WTC11 (cell line): ENCODE measurements around the gene SMAD2. TPM values are rescaled to one million over a fixed set of nuclear protein-coding genes. Genes with fewer than 3 reads are reported as not detected.

ENCODE experiments used
- ATAC-seq: fragments of 200-7000 bp; cut with Tn5 transposase; 2 replicates; pipeline ENCODE4 v1.10.0; 2021; ENCODE audit warnings: mild to moderate bottlenecking, moderate library complexity
- CTCF ChIA-PET: fragments of 300-600 bp; sonication (Branson Sonifier 250); formaldehyde crosslinking; loops from one replicate; lab custom pipeline; 2021; ENCODE audit warnings: antibody characterized with exemption; lab: Charles Lee
- POLR2A ChIA-PET: fragments of 350-600 bp; sonication (Branson Sonifier 250); formaldehyde crosslinking; loops from one replicate; lab custom pipeline; 2021; ENCODE audit warnings: antibody characterized with exemption; lab: Charles Lee
- DNase-seq: peaks from one replicate; pipeline ENCODE4 v3.0.0; 2021; ENCODE audit warnings: low spot score
- H3K27ac Mint-ChIP-seq: 2 replicates; pipeline ENCODE4 v1.8.0; 2021; ENCODE audit warnings: mixed read lengths
- H3K27me3 Mint-ChIP-seq: 2 replicates; pipeline ENCODE4 v1.8.0; 2021; ENCODE audit warnings: low read depth, mild to moderate bottlenecking, moderate library complexity, mixed read lengths
- H3K36me3 Mint-ChIP-seq: 2 replicates; pipeline ENCODE4 v1.8.0; 2021; ENCODE audit warnings: mixed read lengths
- H3K4me1 Mint-ChIP-seq: 2 replicates; pipeline ENCODE4 v1.8.0; 2022; ENCODE audit warnings: mixed read lengths
- H3K4me3 Mint-ChIP-seq: 2 replicates; pipeline ENCODE4 v1.8.0; 2021; ENCODE audit warnings: mild to moderate bottlenecking, moderate library complexity, mixed read lengths
- H3K9me3 Mint-ChIP-seq: 2 replicates; pipeline ENCODE4 v1.8.0; 2021; ENCODE audit warnings: mixed read lengths
- CREM ChIP-seq: sonication (generic); formaldehyde crosslinking; IDR thresholded peaks from 2 replicates; pipeline ENCODE4 v1.8.1; 2022; ENCODE audit warnings: mild to moderate bottlenecking, missing genetic modification reagents, moderate library complexity
- GABPB1 ChIP-seq: sonication (generic); formaldehyde crosslinking; IDR thresholded peaks from 2 replicates; pipeline ENCODE4 v1.8.1; 2023; ENCODE audit warnings: mild to moderate bottlenecking, missing genetic modification reagents
- JUN ChIP-seq: sonication (generic); formaldehyde crosslinking; IDR thresholded peaks from 2 replicates; pipeline ENCODE4 v1.8.0; 2023; ENCODE audit warnings: mild to moderate bottlenecking, missing genetic modification reagents
- OVOL2 ChIP-seq: fragments of 250-450 bp; sonication (Bioruptor Pico); IDR thresholded peaks from 2 replicates; pipeline ENCODE4 v1.9.0; 2021; ENCODE audit warnings: mild to moderate bottlenecking, borderline replicate concordance
- SMAD3 ChIP-seq: sonication (generic); formaldehyde crosslinking; IDR thresholded peaks from 2 replicates; pipeline ENCODE4 v1.8.0; 2022; ENCODE audit warnings: missing genetic modification reagents, mild to moderate bottlenecking, borderline replicate concordance
- TEAD1 ChIP-seq: sonication (generic); formaldehyde crosslinking; IDR thresholded peaks from 2 replicates; pipeline ENCODE4 v1.8.0; 2022; ENCODE audit warnings: mild to moderate bottlenecking, missing genetic modification reagents
- ZNF219 ChIP-seq: sonication (generic); formaldehyde crosslinking; IDR thresholded peaks from 2 replicates; pipeline ENCODE4 v1.8.0; 2023; ENCODE audit warnings: missing genetic modification reagents, mild to moderate bottlenecking, borderline replicate concordance
- ZNF416 ChIP-seq: fragments of 250-450 bp; sonication (Bioruptor Pico); IDR thresholded peaks from 2 replicates; pipeline ENCODE4 v1.9.0; 2021; ENCODE audit warnings: mild to moderate bottlenecking, inconsistent platforms
- total RNA-seq: library from RNA; stranded (reverse); gene quantifications from 3 replicates; pipeline ENCODE4 v1.2.3, GENCODE V29; 2021
- TF ChIP-seq, protein P1 (sequence below): sonication (generic); formaldehyde crosslinking; IDR thresholded peaks from 2 replicates; pipeline ENCODE4 v1.8.0; 2022; ENCODE audit warnings: missing genetic modification reagents
- TF ChIP-seq, protein P2 (sequence below): sonication (generic); formaldehyde crosslinking; IDR thresholded peaks from 2 replicates; pipeline ENCODE4 v1.8.0; 2022; ENCODE audit warnings: mild to moderate bottlenecking, missing genetic modification reagents
- TF ChIP-seq, protein P3 (sequence below): sonication (generic); formaldehyde crosslinking; IDR thresholded peaks from 2 replicates; pipeline ENCODE4 v1.8.1; 2023; ENCODE audit warnings: mild to moderate bottlenecking, missing genetic modification reagents, moderate library complexity
- TF ChIP-seq, protein P4 (sequence below): fragments of 250-450 bp; sonication (Bioruptor Pico); IDR thresholded peaks from 2 replicates; pipeline ENCODE4 v1.9.0; 2021; ENCODE audit warnings: mild to moderate bottlenecking
- TF ChIP-seq, protein P5 (sequence below): sonication (generic); formaldehyde crosslinking; IDR thresholded peaks from 2 replicates; pipeline ENCODE4 v1.8.1; 2023; ENCODE audit warnings: mild to moderate bottlenecking, moderate library complexity, missing genetic modification reagents

SMAD2 gene
- total RNA-seq, 1 experiment from 2014 or later: 104 TPM

DNA sequence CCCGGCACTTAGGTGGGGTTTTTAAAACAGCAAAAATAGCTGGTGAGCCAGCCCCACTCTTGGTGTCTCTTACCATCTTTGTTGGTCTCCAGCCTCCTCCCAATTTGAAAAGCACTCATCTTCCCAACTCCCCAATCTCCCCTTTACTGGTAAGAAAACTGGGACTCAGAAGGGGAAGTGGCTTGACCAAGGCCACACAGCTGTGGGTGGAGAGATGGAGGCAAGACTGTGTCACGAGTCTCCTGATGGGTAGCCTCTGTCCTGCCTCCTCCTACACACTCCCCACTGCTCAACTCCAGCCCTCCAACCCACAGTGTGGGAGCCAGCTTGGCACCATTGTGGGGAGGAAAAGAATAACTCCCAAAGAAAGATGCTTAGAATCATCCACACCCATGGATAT is 140.4 kb downstream of the SMAD2 start:
- TF ChIP-seq, protein P1, sequence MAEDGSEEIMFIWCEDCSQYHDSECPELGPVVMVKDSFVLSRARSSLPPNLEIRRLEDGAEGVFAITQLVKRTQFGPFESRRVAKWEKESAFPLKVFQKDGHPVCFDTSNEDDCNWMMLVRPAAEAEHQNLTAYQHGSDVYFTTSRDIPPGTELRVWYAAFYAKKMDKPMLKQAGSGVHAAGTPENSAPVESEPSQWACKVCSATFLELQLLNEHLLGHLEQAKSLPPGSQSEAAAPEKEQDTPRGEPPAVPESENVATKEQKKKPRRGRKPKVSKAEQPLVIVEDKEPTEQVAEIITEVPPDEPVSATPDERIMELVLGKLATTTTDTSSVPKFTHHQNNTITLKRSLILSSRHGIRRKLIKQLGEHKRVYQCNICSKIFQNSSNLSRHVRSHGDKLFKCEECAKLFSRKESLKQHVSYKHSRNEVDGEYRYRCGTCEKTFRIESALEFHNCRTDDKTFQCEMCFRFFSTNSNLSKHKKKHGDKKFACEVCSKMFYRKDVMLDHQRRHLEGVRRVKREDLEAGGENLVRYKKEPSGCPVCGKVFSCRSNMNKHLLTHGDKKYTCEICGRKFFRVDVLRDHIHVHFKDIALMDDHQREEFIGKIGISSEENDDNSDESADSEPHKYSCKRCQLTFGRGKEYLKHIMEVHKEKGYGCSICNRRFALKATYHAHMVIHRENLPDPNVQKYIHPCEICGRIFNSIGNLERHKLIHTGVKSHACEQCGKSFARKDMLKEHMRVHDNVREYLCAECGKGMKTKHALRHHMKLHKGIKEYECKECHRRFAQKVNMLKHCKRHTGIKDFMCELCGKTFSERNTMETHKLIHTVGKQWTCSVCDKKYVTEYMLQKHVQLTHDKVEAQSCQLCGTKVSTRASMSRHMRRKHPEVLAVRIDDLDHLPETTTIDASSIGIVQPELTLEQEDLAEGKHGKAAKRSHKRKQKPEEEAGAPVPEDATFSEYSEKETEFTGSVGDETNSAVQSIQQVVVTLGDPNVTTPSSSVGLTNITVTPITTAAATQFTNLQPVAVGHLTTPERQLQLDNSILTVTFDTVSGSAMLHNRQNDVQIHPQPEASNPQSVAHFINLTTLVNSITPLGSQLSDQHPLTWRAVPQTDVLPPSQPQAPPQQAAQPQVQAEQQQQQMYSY (CRISPR knock-in tag): no peak
- TF ChIP-seq OVOL2 (no peak), JUN (CRISPR knock-in tag) (no peak), TEAD1 (CRISPR knock-in tag) (no peak), ZNF219 (CRISPR knock-in tag) (no peak), ZNF416 (CRISPR knock-in tag) (no peak), CREM (CRISPR knock-in tag) (no peak), SMAD3 (CRISPR knock-in tag) (no peak), GABPB1 (CRISPR knock-in tag) (no peak)
- TF ChIP-seq, protein P2, sequence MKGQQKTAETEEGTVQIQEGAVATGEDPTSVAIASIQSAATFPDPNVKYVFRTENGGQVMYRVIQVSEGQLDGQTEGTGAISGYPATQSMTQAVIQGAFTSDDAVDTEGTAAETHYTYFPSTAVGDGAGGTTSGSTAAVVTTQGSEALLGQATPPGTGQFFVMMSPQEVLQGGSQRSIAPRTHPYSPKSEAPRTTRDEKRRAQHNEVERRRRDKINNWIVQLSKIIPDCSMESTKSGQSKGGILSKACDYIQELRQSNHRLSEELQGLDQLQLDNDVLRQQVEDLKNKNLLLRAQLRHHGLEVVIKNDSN (CRISPR knock-in tag): no peak
- TF ChIP-seq, protein P3, sequence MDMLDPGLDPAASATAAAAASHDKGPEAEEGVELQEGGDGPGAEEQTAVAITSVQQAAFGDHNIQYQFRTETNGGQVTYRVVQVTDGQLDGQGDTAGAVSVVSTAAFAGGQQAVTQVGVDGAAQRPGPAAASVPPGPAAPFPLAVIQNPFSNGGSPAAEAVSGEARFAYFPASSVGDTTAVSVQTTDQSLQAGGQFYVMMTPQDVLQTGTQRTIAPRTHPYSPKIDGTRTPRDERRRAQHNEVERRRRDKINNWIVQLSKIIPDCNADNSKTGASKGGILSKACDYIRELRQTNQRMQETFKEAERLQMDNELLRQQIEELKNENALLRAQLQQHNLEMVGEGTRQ (CRISPR knock-in tag): no peak
- TF ChIP-seq, protein P4, sequence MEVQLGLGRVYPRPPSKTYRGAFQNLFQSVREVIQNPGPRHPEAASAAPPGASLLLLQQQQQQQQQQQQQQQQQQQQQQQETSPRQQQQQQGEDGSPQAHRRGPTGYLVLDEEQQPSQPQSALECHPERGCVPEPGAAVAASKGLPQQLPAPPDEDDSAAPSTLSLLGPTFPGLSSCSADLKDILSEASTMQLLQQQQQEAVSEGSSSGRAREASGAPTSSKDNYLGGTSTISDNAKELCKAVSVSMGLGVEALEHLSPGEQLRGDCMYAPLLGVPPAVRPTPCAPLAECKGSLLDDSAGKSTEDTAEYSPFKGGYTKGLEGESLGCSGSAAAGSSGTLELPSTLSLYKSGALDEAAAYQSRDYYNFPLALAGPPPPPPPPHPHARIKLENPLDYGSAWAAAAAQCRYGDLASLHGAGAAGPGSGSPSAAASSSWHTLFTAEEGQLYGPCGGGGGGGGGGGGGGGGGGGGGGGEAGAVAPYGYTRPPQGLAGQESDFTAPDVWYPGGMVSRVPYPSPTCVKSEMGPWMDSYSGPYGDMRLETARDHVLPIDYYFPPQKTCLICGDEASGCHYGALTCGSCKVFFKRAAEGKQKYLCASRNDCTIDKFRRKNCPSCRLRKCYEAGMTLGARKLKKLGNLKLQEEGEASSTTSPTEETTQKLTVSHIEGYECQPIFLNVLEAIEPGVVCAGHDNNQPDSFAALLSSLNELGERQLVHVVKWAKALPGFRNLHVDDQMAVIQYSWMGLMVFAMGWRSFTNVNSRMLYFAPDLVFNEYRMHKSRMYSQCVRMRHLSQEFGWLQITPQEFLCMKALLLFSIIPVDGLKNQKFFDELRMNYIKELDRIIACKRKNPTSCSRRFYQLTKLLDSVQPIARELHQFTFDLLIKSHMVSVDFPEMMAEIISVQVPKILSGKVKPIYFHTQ (CRISPR knock-in tag): no peak
- H3K27ac Mint-ChIP-seq: no peak overlapping the region
- CTCF ChIA-PET: no interaction called here
- POLR2A ChIA-PET: no interaction called here
- ATAC-seq (no peak), DNase-seq (no peak)
- H3K4me3 Mint-ChIP-seq: no peak overlapping the region
- H3K27me3 Mint-ChIP-seq: no peaks in the 10 kb centered on the region; the same call in 1 of the 2 replicates
- H3K36me3 Mint-ChIP-seq: peaks cover 19% of the 10 kb centered on the region
- H3K4me1 Mint-ChIP-seq: no peaks in the 10 kb centered on the region
- H3K9me3 Mint-ChIP-seq: peaks cover 27% of the 10 kb centered on the region

DNA sequence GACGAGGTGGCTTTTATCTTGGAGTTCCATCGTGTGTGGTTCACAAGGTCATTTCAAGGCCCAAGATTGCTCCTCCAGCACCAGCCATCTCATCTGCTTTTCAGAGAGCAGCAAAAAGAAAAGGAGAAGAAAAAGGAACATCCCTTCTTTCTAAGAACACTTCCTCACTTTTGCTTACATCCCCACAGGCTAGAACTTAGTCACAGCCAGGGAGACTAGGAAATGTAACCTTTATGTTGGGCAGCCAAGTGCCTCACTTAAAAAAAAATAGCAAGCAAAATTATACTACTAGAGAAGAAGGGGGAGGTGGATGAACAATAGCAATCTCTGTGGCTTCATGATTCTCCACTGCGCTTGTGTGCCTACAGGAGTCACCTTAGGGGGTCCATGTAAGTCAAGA is 141.8 kb downstream of the SMAD2 start:
- TF ChIP-seq, protein P5, sequence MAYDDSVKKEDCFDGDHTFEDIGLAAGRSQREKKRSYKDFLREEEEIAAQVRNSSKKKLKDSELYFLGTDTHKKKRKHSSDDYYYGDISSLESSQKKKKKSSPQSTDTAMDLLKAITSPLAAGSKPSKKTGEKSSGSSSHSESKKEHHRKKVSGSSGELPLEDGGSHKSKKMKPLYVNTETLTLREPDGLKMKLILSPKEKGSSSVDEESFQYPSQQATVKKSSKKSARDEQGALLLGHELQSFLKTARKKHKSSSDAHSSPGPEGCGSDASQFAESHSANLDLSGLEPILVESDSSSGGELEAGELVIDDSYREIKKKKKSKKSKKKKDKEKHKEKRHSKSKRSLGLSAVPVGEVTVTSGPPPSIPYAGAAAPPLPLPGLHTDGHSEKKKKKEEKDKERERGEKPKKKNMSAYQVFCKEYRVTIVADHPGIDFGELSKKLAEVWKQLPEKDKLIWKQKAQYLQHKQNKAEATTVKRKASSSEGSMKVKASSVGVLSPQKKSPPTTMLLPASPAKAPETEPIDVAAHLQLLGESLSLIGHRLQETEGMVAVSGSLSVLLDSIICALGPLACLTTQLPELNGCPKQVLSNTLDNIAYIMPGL (CRISPR knock-in tag): no peak
- TF ChIP-seq, all 79 proteins: peak for 0
- Mint-ChIP-seq H3K9me3 (peaks cover 40% of the 10 kb centered on the region), H3K4me3 (no peak overlapping the region), H3K27ac (no peak overlapping the region), H3K4me1 (no peaks in the 10 kb centered on the region), H3K27me3 (no peaks in the 10 kb centered on the region; the same call in 1 of the 2 replicates), H3K36me3 (peaks cover 31% of the 10 kb centered on the region)
- no peak for DNase-seq
- POLR2A ChIA-PET: no interaction called here
- ATAC-seq: no peak
- CTCF ChIA-PET: interaction anchor here (0.6 kb wide), 1 partner anchor 13 kb away, joined by 3 read pairs; no protein-coding TSS in a partner anchor
